ENCODE data around the gene THSD8.

THSD8 gene

GRCh38 chr19:12847159-12848139 lies 45.6 kb downstream of the THSD8 start:
- H3K27me3 ChIP-seq (replicated peaks; ENCODE audit: control insufficient read depth, insufficient read depth, low read length, poor library complexity, severe bottlenecking), result peaks cover 14% of the 10 kb centered on the region
- DNase-seq, result peak; percentile 59 to 76 (median 74)
- H3K9me3 ChIP-seq (ENCODE audit: control insufficient read depth, low read length), result no peaks in the 10 kb centered on the region
- no peak overlapping the region for H3K27ac ChIP-seq (ENCODE audit: insufficient read depth, low read length, poor library complexity, severe bottlenecking)
- H3K4me3 ChIP-seq (ENCODE audit: insufficient read depth, low read depth, low read length, poor library complexity, severe bottlenecking), result peak overlapping the region; percentile 4
- no peaks in the 10 kb centered on the region for H3K36me3 ChIP-seq (ENCODE audit: control insufficient read depth, insufficient read depth, low read length)
- peaks cover 5% of the 10 kb centered on the region for H3K4me1 ChIP-seq (ENCODE audit: control insufficient read depth, insufficient read depth, low read length, poor library complexity, severe bottlenecking)

All from effector memory CD4-positive, alpha-beta T cell (primary cell).